Mesenchymal stem cell (in vitro differentiated cells and primary cell): ENCODE data around the gene ZMYM2. TPM values are rescaled to one million over a fixed set of nuclear protein-coding genes. Genes with fewer than 3 reads are reported as not detected.

Experiments used
- DNase-seq: peaks from one replicate; pipeline ENCODE4 v3.0.0-alpha.2; 2013
- H2AFZ ChIP-seq: one replicate; pipeline ENCODE4 v1.6.1; 2013; ENCODE audit warnings: low read depth, mild to moderate bottlenecking, control low read depth, inconsistent platforms, low read length, moderate library complexity
- H2AK5ac ChIP-seq: 2 replicates; pipeline ENCODE4 v1.6.1; 2013; ENCODE audit warnings: low read length, moderate library complexity, mild to moderate bottlenecking, inconsistent platforms; ENCODE audit not compliant: severe bottlenecking
- H2BK120ac ChIP-seq: one replicate; pipeline ENCODE4 v1.6.1; 2013; ENCODE audit warnings: low read depth, mild to moderate bottlenecking, inconsistent platforms, low read length, moderate library complexity
- H2BK12ac ChIP-seq, 2 experiments: one replicate each; pipeline ENCODE4 v1.6.1; 2013; ENCODE audit warnings: inconsistent platforms in 2 of 2, low read length in 2 of 2, mild to moderate bottlenecking in 2 of 2, moderate library complexity in 2 of 2, control low read depth in 1 of 2
- H2BK15ac ChIP-seq: one replicate; pipeline ENCODE4 v1.6.1; 2013; ENCODE audit warnings: mild to moderate bottlenecking, low read depth, inconsistent platforms; ENCODE audit not compliant: poor library complexity, severe bottlenecking
- H2BK5ac ChIP-seq: 2 replicates; pipeline ENCODE4 v1.6.1; 2013; ENCODE audit warnings: low read depth, mild to moderate bottlenecking, low read length, control low read depth, inconsistent platforms; ENCODE audit not compliant: poor library complexity, severe bottlenecking
- H3K14ac ChIP-seq, 2 experiments: one replicate each; pipeline ENCODE4 v1.6.1; 2013; ENCODE audit warnings: inconsistent platforms in 2 of 2, low read length in 2 of 2, control low read depth in 1 of 2, mild to moderate bottlenecking in 1 of 2, moderate library complexity in 1 of 2
- H3K18ac ChIP-seq, 2 experiments: one replicate each; pipeline ENCODE4 v1.6.1; 2013; ENCODE audit warnings: inconsistent platforms in 2 of 2, low read length in 2 of 2, control low read depth in 1 of 2, low read depth in 1 of 2, mild to moderate bottlenecking in 1 of 2
- H3K23ac ChIP-seq, 2 experiments: one replicate each; pipeline ENCODE4 v1.6.1; 2013; ENCODE audit warnings: inconsistent platforms in 2 of 2, low read length in 2 of 2, mild to moderate bottlenecking in 2 of 2, moderate library complexity in 2 of 2, control low read depth in 1 of 2
- H3K27ac ChIP-seq: 2 replicates; pipeline ENCODE4 v1.5.1; 2013; ENCODE audit warnings: mild to moderate bottlenecking, moderate library complexity, low read length, control low read depth, inconsistent platforms; ENCODE audit not compliant: poor library complexity, severe bottlenecking
- H3K27me3 ChIP-seq, 2 experiments: 2 replicates each; pipeline versions ENCODE4 v1.6.1 to v1.7.0; 2013; ENCODE audit warnings: low read length in 2 of 2, mild to moderate bottlenecking in 2 of 2, moderate library complexity in 2 of 2, control low read depth in 1 of 2, inconsistent platforms in 1 of 2; ENCODE audit not compliant: control insufficient read depth in 1 of 2, insufficient read depth in 1 of 2
- H3K36me3 ChIP-seq, 2 experiments: 2 replicates each; pipeline versions ENCODE4 v1.6.1 to v1.7.0; 2013; ENCODE audit warnings: low read length in 2 of 2, control low read depth in 1 of 2, inconsistent platforms in 1 of 2, low read depth in 1 of 2, mild to moderate bottlenecking in 1 of 2; ENCODE audit not compliant: insufficient read depth in 2 of 2, control insufficient read depth in 1 of 2
- H3K4ac ChIP-seq, 2 experiments: one replicate each; pipeline ENCODE4 v1.6.1; 2013; ENCODE audit warnings: inconsistent platforms in 2 of 2, low read length in 2 of 2, mild to moderate bottlenecking in 2 of 2, moderate library complexity in 2 of 2, control low read depth in 1 of 2, low read depth in 1 of 2
- H3K4me1 ChIP-seq: 2 replicates; pipeline ENCODE4 v1.6.1; 2013; ENCODE audit warnings: low read depth, low read length, control low read depth; ENCODE audit not compliant: control insufficient read depth, insufficient read depth
- H3K4me2 ChIP-seq: 2 replicates; pipeline ENCODE4 v1.6.1; 2013; ENCODE audit warnings: low read length, mild to moderate bottlenecking, inconsistent platforms; ENCODE audit not compliant: poor library complexity, severe bottlenecking
- H3K4me3 ChIP-seq, 2 experiments: 2 replicates each; pipeline versions ENCODE4 v1.5.1 to v1.7.0; 2013; ENCODE audit warnings: low read length in 2 of 2, mild to moderate bottlenecking in 2 of 2, control low read depth in 1 of 2, low read depth in 1 of 2; ENCODE audit not compliant: insufficient read depth in 1 of 2
- H3K79me1 ChIP-seq: replicated peaks from 2 replicates; pipeline ENCODE4 v1.6.1; 2013; ENCODE audit warnings: mild to moderate bottlenecking, control low read depth, low read length, inconsistent platforms; ENCODE audit not compliant: poor library complexity, severe bottlenecking
- H3K9ac ChIP-seq: 2 replicates; pipeline ENCODE4 v1.7.0; 2013; ENCODE audit warnings: mild to moderate bottlenecking, low read length, moderate library complexity
- H3K9me3 ChIP-seq: 2 replicates; pipeline ENCODE4 v1.7.0; 2013; ENCODE audit warnings: mild to moderate bottlenecking, low read length; ENCODE audit not compliant: control insufficient read depth
- H4K8ac ChIP-seq: one replicate; pipeline ENCODE4 v1.6.1; 2013; ENCODE audit warnings: inconsistent platforms, mild to moderate bottlenecking, low read length, moderate library complexity
- H4K91ac ChIP-seq: one replicate; pipeline ENCODE4 v1.6.1; 2013; ENCODE audit warnings: mild to moderate bottlenecking, low read length, inconsistent platforms
- WGBS: methylation state at CpG from one replicate; pipeline ENCODE4 v1.1.7; 2013; ENCODE audit warnings: mixed read lengths; 5-methylcytosine and 5-hydroxymethylcytosine counted together
- polyA plus RNA-seq, 2 experiments: library from polyadenylated mRNA; stranded (reverse); fragments of 200-250 nt; gene quantifications; one replicate each; pipeline ENCODE4 v1.2.3, GENCODE V29; 2013

The ZMYM2 gene
- polyA plus RNA-seq (2013, experiment 1 of 2), result 39.7 TPM
- 37.9 TPM for polyA plus RNA-seq (2013, experiment 2 of 2)

DNA sequence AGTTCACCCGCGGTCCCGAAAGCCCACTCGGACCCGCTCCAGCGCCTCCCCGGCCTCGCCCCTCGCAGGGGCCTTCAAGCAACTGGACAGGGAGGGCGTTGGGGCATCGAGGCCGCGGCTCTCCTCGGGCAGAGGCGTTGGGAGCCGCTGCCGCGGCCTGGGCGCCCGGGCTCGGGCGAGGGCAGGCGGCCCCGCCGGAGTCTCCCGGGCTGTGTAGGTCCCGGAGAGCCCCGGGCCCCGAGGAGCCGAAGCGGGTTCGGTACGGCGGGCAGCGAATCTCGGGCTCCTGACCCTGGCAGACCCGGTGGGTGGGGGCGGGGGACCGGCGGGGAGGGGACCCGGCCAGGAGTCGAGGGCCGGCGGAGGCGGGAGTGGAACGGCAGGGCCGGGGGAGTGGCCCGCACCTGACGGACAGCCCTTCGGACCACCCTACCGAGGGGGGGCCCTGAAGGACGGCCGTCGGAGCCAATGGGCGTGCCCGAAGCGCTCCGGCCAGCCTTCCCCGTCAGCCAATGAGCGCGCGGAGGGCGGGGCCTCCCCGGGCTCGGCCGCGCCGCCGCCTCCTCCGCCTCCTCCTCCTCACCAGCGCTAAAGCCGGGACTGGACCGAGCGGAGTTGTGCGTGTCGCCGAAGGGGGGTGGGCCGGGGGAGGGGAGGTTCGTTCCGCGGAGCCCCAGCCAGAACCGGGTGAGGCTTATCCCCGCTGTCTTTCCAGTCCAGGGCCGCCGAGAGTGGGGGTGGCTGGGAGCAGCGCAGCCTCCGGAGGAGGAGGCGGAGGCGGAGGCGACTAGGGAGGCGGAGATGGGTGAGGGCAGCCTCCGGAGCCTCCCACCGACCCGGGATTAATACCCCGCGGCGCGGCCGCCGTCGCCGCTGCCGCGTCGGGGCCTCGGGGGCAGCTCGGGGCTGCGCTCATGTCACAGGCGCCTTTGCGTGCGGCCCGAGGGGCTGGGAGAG lies at the start of gene ZMYM2:
ZMYM2 (plus strand) TSS at position 573 of the 957 bp plus-strand sequence. CDS start 34,346 bp downstream, outside the sequence.
- peak within 1 kb of the TSS; percentile 87 for H2AK5ac ChIP-seq
- peaks cover 2% of the 10 kb centered on the region for H3K79me1 ChIP-seq
- H3K4me3 ChIP-seq, result peak within 1 kb of the TSS; percentile 86 to 92
- H3K18ac ChIP-seq, result peak within 1 kb of the TSS; percentile 94 to 98
- peak within 1 kb of the TSS in 1 of 2 experiments; percentile 100 for H3K14ac ChIP-seq
- peak within 1 kb of the TSS; percentile 94 for H3K9ac ChIP-seq
- peak within 1 kb of the TSS; percentile 89 for H2BK120ac ChIP-seq
- H2AFZ ChIP-seq, result peak within 1 kb of the TSS; percentile 64
- WGBS, result under 1% methylated on average over 69 of the region's 112 CpGs
- peak within 1 kb of the TSS; percentile 28 to 90 for H2BK12ac ChIP-seq
- H3K9me3 ChIP-seq, result no peaks in the 10 kb centered on the region
- peaks cover 4 to 27% of the 10 kb centered on the region in 2 experiments for H3K36me3 ChIP-seq
- peak; percentile 97 for DNase-seq
- peak within 1 kb of the TSS in 1 of 2 experiments; percentile 50 for H3K23ac ChIP-seq
- peak within 1 kb of the TSS; percentile 94 for H3K4me2 ChIP-seq
- H3K4ac ChIP-seq, result peak within 1 kb of the TSS; percentile 84 to 98
- H2BK5ac ChIP-seq, result peak within 1 kb of the TSS; percentile 95
- peak within 1 kb of the TSS; percentile 99 for H4K8ac ChIP-seq
- peak within 1 kb of the TSS; percentile 98 for H3K27ac ChIP-seq
- peak within 1 kb of the TSS; percentile 89 for H4K91ac ChIP-seq
- peak within 1 kb of the TSS; percentile 80 for H2BK15ac ChIP-seq
- H3K4me1 ChIP-seq, result peaks cover 7% of the 10 kb centered on the region
- H3K27me3 ChIP-seq, result no peaks in the 10 kb centered on the region

GRCh38 chr13:19910336-19911072 lies 48.0 kb upstream of the ZMYM2 start:
- H3K79me1 ChIP-seq, result no peaks in the 10 kb centered on the region
- no peak overlapping the region for H3K9ac ChIP-seq
- H3K14ac ChIP-seq, result no peak overlapping the region
- H2BK5ac ChIP-seq, result no peak overlapping the region
- no peaks in the 10 kb centered on the region for H3K27me3 ChIP-seq
- H3K36me3 ChIP-seq, result no peaks in the 10 kb centered on the region
- H3K9me3 ChIP-seq, result no peaks in the 10 kb centered on the region
- no peak overlapping the region for H3K23ac ChIP-seq
- H3K4me3 ChIP-seq, result no peak overlapping the region
- no peaks in the 10 kb centered on the region for H3K4me1 ChIP-seq
- no peak overlapping the region for H2AFZ ChIP-seq
- no peak overlapping the region for H4K8ac ChIP-seq
- H2BK15ac ChIP-seq, result no peak overlapping the region
- no peak overlapping the region for H3K4ac ChIP-seq
- no peak overlapping the region for H3K18ac ChIP-seq
- H4K91ac ChIP-seq, result no peak overlapping the region
- H2BK120ac ChIP-seq, result no peak overlapping the region
- no peak overlapping the region for H3K4me2 ChIP-seq
- WGBS, result 88% methylated on average over 6 of the region's 9 CpGs
- H3K27ac ChIP-seq, result no peak overlapping the region
- no peak overlapping the region for H2AK5ac ChIP-seq
- H2BK12ac ChIP-seq, result no peak overlapping the region
- peak; percentile 6 for DNase-seq

DNA sequence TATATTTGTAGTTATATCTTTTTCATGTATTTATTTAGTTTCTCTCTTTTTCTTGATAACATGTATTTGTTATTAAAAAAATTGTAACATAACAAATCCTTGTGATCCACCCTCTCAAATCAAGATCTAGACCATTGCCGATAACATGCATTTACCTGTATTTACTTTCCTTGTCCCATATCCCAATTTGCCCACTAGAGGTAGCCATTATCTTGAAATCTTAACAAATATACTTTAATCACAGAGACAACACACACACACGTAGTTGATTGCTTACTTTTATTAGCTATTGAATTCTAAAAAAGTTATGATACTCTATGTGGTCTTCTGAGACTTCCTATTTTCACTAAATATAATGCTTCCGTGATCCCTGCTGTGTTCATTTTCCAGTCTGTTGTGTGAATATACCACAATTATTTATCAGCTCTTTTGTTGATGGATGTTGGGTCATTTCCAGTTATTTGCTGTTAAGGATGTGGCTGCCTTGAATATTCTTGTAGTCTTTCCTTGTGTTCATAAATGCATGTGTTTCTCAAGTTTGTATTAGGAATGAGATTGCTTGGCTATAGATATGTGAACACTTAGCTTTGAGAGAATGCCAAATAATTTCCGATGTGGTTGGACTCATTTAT lies 31.3 kb upstream of the ZMYM2 start:
- H3K4me1 ChIP-seq, result no peaks in the 10 kb centered on the region
- no peak overlapping the region for H3K14ac ChIP-seq
- no peaks in the 10 kb centered on the region for H3K36me3 ChIP-seq
- H3K18ac ChIP-seq, result no peak overlapping the region
- no peak overlapping the region for H2BK5ac ChIP-seq
- no peak overlapping the region for H3K4me2 ChIP-seq
- H3K4ac ChIP-seq, result no peak overlapping the region
- WGBS, result 97% methylated on average over 2 of the region's 4 CpGs
- peak; percentile 47 for DNase-seq
- no peak overlapping the region for H2BK15ac ChIP-seq
- H2BK12ac ChIP-seq, result no peak overlapping the region
- no peak overlapping the region for H2BK120ac ChIP-seq
- H3K9ac ChIP-seq, result peak overlapping the region; percentile 5
- H4K91ac ChIP-seq, result no peak overlapping the region
- no peaks in the 10 kb centered on the region for H3K9me3 ChIP-seq
- H2AK5ac ChIP-seq, result no peak overlapping the region
- H3K4me3 ChIP-seq, result no peak overlapping the region
- H2AFZ ChIP-seq, result no peak overlapping the region
- no peaks in the 10 kb centered on the region for H3K79me1 ChIP-seq
- no peaks in the 10 kb centered on the region for H3K27me3 ChIP-seq
- no peak overlapping the region for H3K27ac ChIP-seq
- H4K8ac ChIP-seq, result no peak overlapping the region
- H3K23ac ChIP-seq, result no peak overlapping the region
